ENCODE results near the gene MXI1.
A peak's percentile ranks its signal among the peaks of the same experiment; 100 is the strongest.

The MXI1 gene

DNA sequence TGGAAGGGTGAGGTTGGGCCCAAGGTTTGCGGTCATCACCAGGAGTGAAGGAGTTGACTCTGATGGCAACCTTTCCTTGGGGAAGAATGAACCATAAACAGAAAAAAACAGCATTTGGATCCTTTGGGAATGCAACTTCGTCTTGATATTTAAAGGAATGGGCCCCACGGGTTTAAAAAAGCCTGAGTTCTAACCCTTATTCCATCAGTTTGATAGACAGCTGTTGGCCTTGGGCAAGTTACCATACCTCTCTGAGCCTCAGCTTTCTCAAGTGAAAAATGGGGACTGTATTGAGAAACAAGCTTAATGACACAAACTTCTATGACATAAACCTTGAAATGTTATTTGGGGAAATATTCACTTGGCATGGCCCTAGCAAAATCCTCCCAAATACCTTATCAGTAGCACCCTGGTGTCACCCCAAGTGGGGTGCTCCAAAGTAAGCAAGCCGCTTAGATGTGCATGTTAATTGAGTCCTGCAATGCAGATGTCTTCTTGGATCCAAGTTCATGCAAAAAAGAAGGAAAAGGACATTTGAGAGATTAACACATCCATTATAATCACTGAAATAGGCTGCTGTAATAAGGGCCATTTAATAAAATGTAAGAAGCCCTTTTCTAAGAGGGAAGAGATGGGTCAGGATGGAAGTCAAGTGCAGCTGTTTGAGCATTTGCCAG lies 13.8 kb downstream of the MXI1 start:
- Histone ChIP-seq H4K20me1 (ENCODE audit: control insufficient read depth, insufficient read depth, low read depth, low read length) (peaks cover 14% of the 10 kb centered on the region), H3K4me3 (ENCODE audit: low read length) (peak overlapping the region; percentile 55), H3K36me3 (ENCODE audit: control insufficient read depth, low read length) (no peaks in the 10 kb centered on the region), H3K27me3 (ENCODE audit: control insufficient read depth, low read length) (peaks cover 5% of the 10 kb centered on the region; the same call in 1 of the 2 replicates), H3K9me3 (ENCODE audit: control insufficient read depth, insufficient read depth, low read length) (no peaks in the 10 kb centered on the region), H3K4me1 (ENCODE audit: control insufficient read depth, low read length) (peaks cover 25% of the 10 kb centered on the region), H3K4me2 (ENCODE audit: low read length) (peak overlapping the region; percentile 69), H3K79me2 (ENCODE audit: control insufficient read depth, low read length) (peaks cover 11% of the 10 kb centered on the region; the same call in 1 of the 2 replicates), H3K27ac (ENCODE audit: low read depth, low read length) (no peak overlapping the region), H3K9me2 (replicated peaks; ENCODE audit: control insufficient read depth, low read length) (no peaks in the 10 kb centered on the region), H3F3A (ENCODE audit: control insufficient read depth, insufficient read depth) (no peaks in the 10 kb centered on the region)
- no peak for TF ChIP-seq EZH2phosphoT487 (IDR thresholded peaks at IDR 0.05; ENCODE audit: borderline replicate concordance, low read length)
- TF ChIP-seq, protein P1, sequence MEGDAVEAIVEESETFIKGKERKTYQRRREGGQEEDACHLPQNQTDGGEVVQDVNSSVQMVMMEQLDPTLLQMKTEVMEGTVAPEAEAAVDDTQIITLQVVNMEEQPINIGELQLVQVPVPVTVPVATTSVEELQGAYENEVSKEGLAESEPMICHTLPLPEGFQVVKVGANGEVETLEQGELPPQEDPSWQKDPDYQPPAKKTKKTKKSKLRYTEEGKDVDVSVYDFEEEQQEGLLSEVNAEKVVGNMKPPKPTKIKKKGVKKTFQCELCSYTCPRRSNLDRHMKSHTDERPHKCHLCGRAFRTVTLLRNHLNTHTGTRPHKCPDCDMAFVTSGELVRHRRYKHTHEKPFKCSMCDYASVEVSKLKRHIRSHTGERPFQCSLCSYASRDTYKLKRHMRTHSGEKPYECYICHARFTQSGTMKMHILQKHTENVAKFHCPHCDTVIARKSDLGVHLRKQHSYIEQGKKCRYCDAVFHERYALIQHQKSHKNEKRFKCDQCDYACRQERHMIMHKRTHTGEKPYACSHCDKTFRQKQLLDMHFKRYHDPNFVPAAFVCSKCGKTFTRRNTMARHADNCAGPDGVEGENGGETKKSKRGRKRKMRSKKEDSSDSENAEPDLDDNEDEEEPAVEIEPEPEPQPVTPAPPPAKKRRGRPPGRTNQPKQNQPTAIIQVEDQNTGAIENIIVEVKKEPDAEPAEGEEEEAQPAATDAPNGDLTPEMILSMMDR (IDR thresholded peaks at IDR 0.05; ENCODE audit: low read depth, low read length, poor library complexity, severe bottlenecking): no peak

GRCh38 chr10:110221721-110222261 lies 14.4 kb downstream of the MXI1 start:
- peaks cover 25% of the 10 kb centered on the region for H3K4me1 ChIP-seq (ENCODE audit: control insufficient read depth, low read length)
- H3K36me3 ChIP-seq (ENCODE audit: control insufficient read depth, low read length): no peaks in the 10 kb centered on the region
- no peak overlapping the region for H3K27ac ChIP-seq (ENCODE audit: low read depth, low read length)
- H3F3A ChIP-seq (ENCODE audit: control insufficient read depth, insufficient read depth): no peaks in the 10 kb centered on the region
- peaks cover 10% of the 10 kb centered on the region; the same call in 1 of the 2 replicates for H3K79me2 ChIP-seq (ENCODE audit: control insufficient read depth, low read length)
- H3K9me3 ChIP-seq (ENCODE audit: control insufficient read depth, insufficient read depth, low read length): no peaks in the 10 kb centered on the region
- H3K9me2 ChIP-seq (replicated peaks; ENCODE audit: control insufficient read depth, low read length): no peaks in the 10 kb centered on the region
- peak overlapping the region; percentile 69 for H3K4me2 ChIP-seq (ENCODE audit: low read length)
- TF ChIP-seq, protein P1 (IDR thresholded peaks at IDR 0.05; ENCODE audit: low read depth, low read length, poor library complexity, severe bottlenecking): peak; percentile 20
- no peak for TF ChIP-seq EZH2phosphoT487 (IDR thresholded peaks at IDR 0.05; ENCODE audit: borderline replicate concordance, low read length)
- H4K20me1 ChIP-seq (ENCODE audit: control insufficient read depth, insufficient read depth, low read depth, low read length): peaks cover 14% of the 10 kb centered on the region
- H3K27me3 ChIP-seq (ENCODE audit: control insufficient read depth, low read length): peaks cover 5% of the 10 kb centered on the region; the same call in 1 of the 2 replicates
- peak overlapping the region; percentile 55 for H3K4me3 ChIP-seq (ENCODE audit: low read length)

- H3K4me2 ChIP-seq (ENCODE audit: low read length): no peak overlapping the region
- TF ChIP-seq EZH2phosphoT487 (IDR thresholded peaks at IDR 0.05; ENCODE audit: borderline replicate concordance, low read length): no peak
- TF ChIP-seq, protein P1 (IDR thresholded peaks at IDR 0.05; ENCODE audit: low read depth, low read length, poor library complexity, severe bottlenecking): no peak
- H3K27me3 ChIP-seq (ENCODE audit: control insufficient read depth, low read length): peaks cover 5% of the 10 kb centered on the region; the same call in 1 of the 2 replicates
Measured at GRCh38 chr10:110222641-110223297, 15.4 kb downstream of the MXI1 start.

More at GRCh38 chr10:110222641-110223297, 15.4 kb downstream of the MXI1 start:
- no peaks in the 10 kb centered on the region for H3K36me3 ChIP-seq (ENCODE audit: control insufficient read depth, low read length)
- no peaks in the 10 kb centered on the region for H3F3A ChIP-seq (ENCODE audit: control insufficient read depth, insufficient read depth)
- H3K4me3 ChIP-seq (ENCODE audit: low read length): no peak overlapping the region
- no peak overlapping the region for H3K27ac ChIP-seq (ENCODE audit: low read depth, low read length)
- peaks cover 30% of the 10 kb centered on the region for H3K4me1 ChIP-seq (ENCODE audit: control insufficient read depth, low read length)
- peaks cover 7% of the 10 kb centered on the region; the same call in 1 of the 2 replicates for H3K79me2 ChIP-seq (ENCODE audit: control insufficient read depth, low read length)
- H3K9me2 ChIP-seq (replicated peaks; ENCODE audit: control insufficient read depth, low read length): no peaks in the 10 kb centered on the region
- peaks cover 14% of the 10 kb centered on the region for H4K20me1 ChIP-seq (ENCODE audit: control insufficient read depth, insufficient read depth, low read depth, low read length)
- H3K9me3 ChIP-seq (ENCODE audit: control insufficient read depth, insufficient read depth, low read length): no peaks in the 10 kb centered on the region
